Endothelial cell of umbilical vein (primary cell): ENCODE results near the gene SELENOV. TPM values are rescaled to one million over a fixed set of nuclear protein-coding genes. Genes with fewer than 3 reads are reported as not detected.

ENCODE experiments used
- BruUV-seq: library from RNA; stranded (reverse); fragments of 400-500 nt; replicated peaks from 2 replicates; lab custom pipeline; 2021; lab: Mats Ljungman, UMichigan
- CTCF ChIA-PET: fragments of 300-600, 350-600 bp; sonication (Branson Sonifier 250); formaldehyde crosslinking; loops from one replicate; lab custom pipeline; 2021; ENCODE audit warnings: antibody characterized with exemption, inconsistent platforms; lab: Charles Lee
- POLR2A ChIA-PET: fragments of 300-600, 350-600 bp; sonication (Branson Sonifier 250); formaldehyde crosslinking; loops from one replicate; lab custom pipeline; 2021; ENCODE audit warnings: antibody characterized with exemption, inconsistent platforms; lab: Charles Lee
- DNase-seq: peaks from one replicate; pipeline ENCODE4 v3.0.0-alpha.2; 2011; ENCODE audit warnings: low read depth, low spot score
- FAIRE-seq: peaks from 2 replicates; lab custom pipeline; 2011; peaks lifted over from hg19 to GRCh38; lab: Jason Lieb, UNC
- H2AFZ ChIP-seq: 2 replicates; pipeline ENCODE4 v1.6.0; 2012; ENCODE audit warnings: low read depth, low read length, control low read depth, inconsistent platforms
- H3K27ac ChIP-seq: 2 replicates; pipeline ENCODE4 v1.5.1; 2011; ENCODE audit warnings: low read depth, mild to moderate bottlenecking, control low read depth, low read length, moderate library complexity; ENCODE audit not compliant: insufficient read depth
- H3K27me3 ChIP-seq, 2 experiments: 2 replicates each; pipeline versions ENCODE4 v1.6.0 to v1.6.1; 2011; ENCODE audit warnings: low read length in 2 of 2, mixed read lengths in 1 of 2; ENCODE audit not compliant: control insufficient read depth in 2 of 2, insufficient read depth in 2 of 2
- H3K36me3 ChIP-seq, 2 experiments: 2 replicates in 1 of 2; 3 replicates in 1 of 2; pipeline ENCODE4 v1.5.1; 2011; ENCODE audit warnings: low read length in 2 of 2, mild to moderate bottlenecking in 1 of 2, moderate library complexity in 1 of 2; ENCODE audit not compliant: control insufficient read depth in 2 of 2, insufficient read depth in 2 of 2; ENCODE audit errors: extremely low read depth in 1 of 2
- H3K4me1 ChIP-seq: 3 replicates; pipeline ENCODE4 v1.5.1; 2011; ENCODE audit warnings: mild to moderate bottlenecking, low read length; ENCODE audit not compliant: control insufficient read depth, insufficient read depth; ENCODE audit errors: extremely low read depth
- H3K4me2 ChIP-seq: 2 replicates; pipeline ENCODE4 v1.6.1; 2011; ENCODE audit warnings: low read length, control low read depth, mixed read lengths; ENCODE audit not compliant: insufficient read depth
- H3K4me3 ChIP-seq, 3 experiments: fragments of 200-600 bp in 1 of 3; sonication (generic), shearing (Covaris generic) in 1 of 3; replicated peaks in 1 of 3; 2 replicates each; pipeline ENCODE4 v1.5.1; 2011 to 2016; ENCODE audit warnings: control low read depth in 3 of 3, low read length in 3 of 3, mild to moderate bottlenecking in 2 of 3, inconsistent platforms in 1 of 3, low read depth in 1 of 3, moderate library complexity in 1 of 3; ENCODE audit not compliant: insufficient read depth in 1 of 3
- H3K79me2 ChIP-seq: 2 replicates; pipeline ENCODE4 v1.6.0; 2012; ENCODE audit warnings: low read length, inconsistent platforms; ENCODE audit not compliant: control insufficient read depth, insufficient read depth
- H3K9ac ChIP-seq: replicated peaks from 2 replicates; pipeline ENCODE3; 2011; ENCODE audit warnings: low read length, control low read depth; ENCODE audit not compliant: insufficient read depth; ENCODE audit errors: extremely low read depth
- H3K9me1 ChIP-seq: replicated peaks from 3 replicates; pipeline ENCODE4 v1.6.0; 2011; ENCODE audit warnings: mild to moderate bottlenecking, low read length; ENCODE audit not compliant: control insufficient read depth, insufficient read depth; ENCODE audit errors: extremely low read depth
- H3K9me3 ChIP-seq: replicated peaks from 2 replicates; pipeline ENCODE4 v1.5.1; 2012; ENCODE audit warnings: low read length, inconsistent platforms; ENCODE audit not compliant: control insufficient read depth, insufficient read depth
- H4K20me1 ChIP-seq: replicated peaks from 2 replicates; pipeline ENCODE3; 2011; ENCODE audit warnings: mild to moderate bottlenecking, low read length; ENCODE audit not compliant: control insufficient read depth, insufficient read depth; ENCODE audit errors: extremely low read depth
- EZH2 ChIP-seq: IDR thresholded peaks from 2 replicates; pipeline ENCODE4 v1.6.1; 2012; ENCODE audit warnings: borderline replicate concordance, low read depth, mild to moderate bottlenecking, moderate library complexity, low read length, inconsistent platforms; ENCODE audit not compliant: severe bottlenecking
- FOS ChIP-seq: IDR thresholded peaks from 2 replicates; pipeline ENCODE4 v1.6.1; 2011; ENCODE audit warnings: mild to moderate bottlenecking, low read length, moderate library complexity, borderline replicate concordance; ENCODE audit not compliant: insufficient read depth
- GATA2 ChIP-seq: IDR thresholded peaks from 2 replicates; pipeline ENCODE4 v1.7.0; 2011; ENCODE audit warnings: low read depth, mild to moderate bottlenecking, moderate library complexity, mixed read lengths, low read length; ENCODE audit not compliant: insufficient read length, insufficient read depth
- JUN ChIP-seq: IDR thresholded peaks from 2 replicates; pipeline ENCODE4 v1.6.1; 2011; ENCODE audit warnings: borderline replicate concordance, low read depth; ENCODE audit not compliant: insufficient read length, insufficient read depth
- MYC ChIP-seq: IDR thresholded peaks from one replicate; pipeline ENCODE4 v1.6.1; 2011; ENCODE audit warnings: mild to moderate bottlenecking, low read depth, low read length
- POLR2A ChIP-seq: IDR thresholded peaks from 2 replicates; pipeline ENCODE4 v1.6.1; 2012; ENCODE audit warnings: low read depth, mild to moderate bottlenecking, control low read depth, low read length
- POLR2AphosphoS5 ChIP-seq: IDR thresholded peaks from 2 replicates; pipeline ENCODE4 v1.6.1; 2012; ENCODE audit warnings: low read depth, mild to moderate bottlenecking, control low read depth, low read length, moderate library complexity; ENCODE audit not compliant: insufficient read depth
- dilution Hi-C: fragments of 300-500 bp; cut with MboI; formaldehyde crosslinking; loops from one replicate; pipeline ENCODE4 v1.15.0; 2019; ENCODE audit warnings: low sequenced_read_pairs; ENCODE audit not compliant: extremely low pct_ligation_motif_present
- intact Hi-C: fragments of 100-400 bp; cut with micrococcal nuclease; formaldehyde crosslinking; loops from one replicate; pipeline ENCODE4 v1.10.0; 2022
- polyA plus RNA-seq, 4 experiments: library from polyadenylated mRNA; depleted of rRNA in 3 of 4; stranded (reverse) in 3 of 4; unstranded in 1 of 4; fragments of >200 nt; gene quantifications; 2 replicates each; pipeline versions ENCODE4 v1.2.1 to v1.2.3, GENCODE V29; 2011 to 2012; ENCODE audit warnings: missing spikeins in 1 of 4
- total RNA-seq: library from RNA; stranded (reverse); gene quantifications from 2 replicates; pipeline ENCODE4 v1.2.3, GENCODE V29; 2021
- TF ChIP-seq, protein P1 (sequence below), 2 donors: IDR thresholded peaks; 1 replicate in 1 of 2; 2 replicates in 1 of 2; pipeline ENCODE4 v1.5.1; 2011; ENCODE audit warnings: low read length in 2 of 2, mild to moderate bottlenecking in 2 of 2, moderate library complexity in 2 of 2, control low read depth in 1 of 2, inconsistent platforms in 1 of 2, low read depth in 1 of 2; ENCODE audit not compliant: insufficient read depth in 1 of 2; ENCODE audit errors: extremely low read depth in 1 of 2
- TF ChIP-seq, protein P2 (sequence below): IDR thresholded peaks from 2 replicates; pipeline ENCODE4 v1.6.1; 2011; ENCODE audit not compliant: insufficient read depth, insufficient read length

The SELENOV gene
- total and polyA plus RNA-seq, 2 donors (not counting 3 experiments of a cell fraction or from before 2014, with no cell fraction given), result not detected

DNA sequence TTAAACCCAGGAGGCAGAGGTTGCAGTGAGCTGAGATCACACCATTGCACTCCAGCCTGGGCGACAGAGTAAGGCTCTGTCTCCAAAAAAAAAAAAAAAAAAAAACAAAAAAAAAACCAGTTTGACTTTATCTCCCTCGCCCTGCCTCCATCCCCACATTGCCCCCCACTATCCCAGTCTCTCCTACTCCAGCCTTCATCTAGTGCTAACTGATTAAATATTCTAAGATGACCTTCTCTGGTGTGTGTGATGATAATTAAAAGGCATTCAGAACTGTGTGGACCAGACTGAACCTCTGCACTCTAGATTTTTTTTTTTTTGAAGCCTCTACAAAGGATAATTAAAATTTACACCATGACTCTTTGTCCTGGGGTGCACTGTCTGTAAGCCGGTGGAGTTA is 22.2 kb upstream of the SELENOV start:
- POLR2A ChIA-PET, result no interaction called here
- no peaks in the 10 kb centered on the region for H3K9me3 ChIP-seq

DNA sequence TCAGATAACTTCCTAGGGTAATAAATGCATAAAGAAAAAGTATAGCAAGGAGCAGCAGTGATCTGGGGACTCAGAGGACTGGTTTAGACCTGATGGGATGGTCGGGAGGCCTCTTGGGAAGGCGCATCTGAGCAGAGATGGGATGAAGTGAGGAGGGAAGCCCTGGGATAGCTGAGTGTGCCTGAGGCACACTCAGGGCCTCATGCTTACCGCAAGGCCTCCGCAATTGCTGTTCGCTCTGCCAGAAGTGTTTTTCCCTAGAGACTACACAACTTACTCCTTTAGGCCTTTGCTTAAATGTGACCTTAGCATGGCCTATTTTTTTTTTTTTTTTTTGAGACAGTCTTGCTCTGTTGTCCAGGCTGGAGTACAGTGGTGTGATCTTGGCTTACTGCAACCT is 20.3 kb upstream of the SELENOV start:
- Histone ChIP-seq H3K4me1 (peaks cover 9% of the 10 kb centered on the region), H3K79me2 (no peaks in the 10 kb centered on the region), H2AFZ (no peak overlapping the region), H3K9ac (no peak overlapping the region), H3K4me2 (no peak overlapping the region), H3K36me3 (peaks cover 2 to 8% of the 10 kb centered on the region in 2 experiments), H3K27ac (no peak overlapping the region), H3K4me3 (no peak overlapping the region), H3K9me1 (no peaks in the 10 kb centered on the region), H4K20me1 (no peaks in the 10 kb centered on the region), H3K27me3 (peaks cover 15 to 16% of the 10 kb centered on the region in 2 experiments), H3K9me3 (no peaks in the 10 kb centered on the region)
- ChIA-PET CTCF (interaction anchor here (1.5 kb wide), 1 partner anchor 21 kb away, joined by 3 read pairs; no protein-coding TSS in a partner anchor), POLR2A (no interaction called here)
- no TSS peak for BruUV-seq
- FAIRE-seq (no peak), DNase-seq (no peak)
- intact Hi-C loops (no loop called here), dilution Hi-C loops (no loop called here)
- TF ChIP-seq, protein P1, sequence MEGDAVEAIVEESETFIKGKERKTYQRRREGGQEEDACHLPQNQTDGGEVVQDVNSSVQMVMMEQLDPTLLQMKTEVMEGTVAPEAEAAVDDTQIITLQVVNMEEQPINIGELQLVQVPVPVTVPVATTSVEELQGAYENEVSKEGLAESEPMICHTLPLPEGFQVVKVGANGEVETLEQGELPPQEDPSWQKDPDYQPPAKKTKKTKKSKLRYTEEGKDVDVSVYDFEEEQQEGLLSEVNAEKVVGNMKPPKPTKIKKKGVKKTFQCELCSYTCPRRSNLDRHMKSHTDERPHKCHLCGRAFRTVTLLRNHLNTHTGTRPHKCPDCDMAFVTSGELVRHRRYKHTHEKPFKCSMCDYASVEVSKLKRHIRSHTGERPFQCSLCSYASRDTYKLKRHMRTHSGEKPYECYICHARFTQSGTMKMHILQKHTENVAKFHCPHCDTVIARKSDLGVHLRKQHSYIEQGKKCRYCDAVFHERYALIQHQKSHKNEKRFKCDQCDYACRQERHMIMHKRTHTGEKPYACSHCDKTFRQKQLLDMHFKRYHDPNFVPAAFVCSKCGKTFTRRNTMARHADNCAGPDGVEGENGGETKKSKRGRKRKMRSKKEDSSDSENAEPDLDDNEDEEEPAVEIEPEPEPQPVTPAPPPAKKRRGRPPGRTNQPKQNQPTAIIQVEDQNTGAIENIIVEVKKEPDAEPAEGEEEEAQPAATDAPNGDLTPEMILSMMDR (IDR thresholded peaks at IDR 0.05; ENCODE audit: extremely low read depth in 1 of 2, insufficient read depth in 1 of 2, low read depth in 1 of 2, low read length in 2 of 2), result no peak
- TF ChIP-seq POLR2AphosphoS5, result no peak
- no peak for TF ChIP-seq FOS
- no peak for TF ChIP-seq MYC
- TF ChIP-seq POLR2A, result no peak
- TF ChIP-seq JUN, result no peak
- TF ChIP-seq, protein P2, sequence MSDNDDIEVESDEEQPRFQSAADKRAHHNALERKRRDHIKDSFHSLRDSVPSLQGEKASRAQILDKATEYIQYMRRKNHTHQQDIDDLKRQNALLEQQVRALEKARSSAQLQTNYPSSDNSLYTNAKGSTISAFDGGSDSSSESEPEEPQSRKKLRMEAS, result no peak
- TF ChIP-seq EZH2, result no peak
- TF ChIP-seq GATA2, result no peak

More for the DNA sequence above, 22.2 kb upstream of the SELENOV start:
- dilution Hi-C loops, result no loop called here
- DNase-seq, result no peak
- no peak overlapping the region for H3K4me2 ChIP-seq
- no peaks in the 10 kb centered on the region for H3K9me1 ChIP-seq
- H2AFZ ChIP-seq, result no peak overlapping the region
- TF ChIP-seq, protein P2, result no peak
- TF ChIP-seq JUN, result no peak
- no peak overlapping the region for H3K27ac ChIP-seq
- intact Hi-C loops, result no loop called here
- CTCF ChIA-PET, result no interaction called here
- peak; percentile 40 for FAIRE-seq
- H3K79me2 ChIP-seq, result no peaks in the 10 kb centered on the region
- H4K20me1 ChIP-seq, result no peaks in the 10 kb centered on the region
- no peak overlapping the region for H3K9ac ChIP-seq
- H3K36me3 ChIP-seq, result peaks cover 9 to 23% of the 10 kb centered on the region in 2 experiments
- BruUV-seq, result no TSS peak
- H3K4me3 ChIP-seq, result no peak overlapping the region
- peaks cover 3% of the 10 kb centered on the region for H3K4me1 ChIP-seq
- peaks cover 0 to 3% of the 10 kb centered on the region in 2 experiments for H3K27me3 ChIP-seq
